Glomerular visceral epithelial cell (primary cell): ENCODE measurements around the gene RBM24.

Experiments used
- DNase-seq: peaks from one replicate; pipeline ENCODE4 v3.0.0-alpha.2; 2016; ENCODE audit errors: extremely low spot score

Gene RBM24

GRCh38 chr6:17341891-17342290 lies 60.7 kb downstream of the RBM24 start:
- DNase-seq = no peak

GRCh38 chr6:17343215-17343614 lies 62.1 kb downstream of the RBM24 start:
- DNase-seq = no peak
